Measurements from ENCODE around the gene SLC16A3. TPM values are rescaled to one million over a fixed set of nuclear protein-coding genes. Genes with fewer than 3 reads are reported as not detected.

Gene SLC16A3
- total and polyA plus RNA-seq, 2 donors (not counting 3 experiments of a cell fraction or from before 2014, with no cell fraction given) = 95.9 to 171 TPM

- no peaks in the 10 kb centered on the region for H3K4me1 ChIP-seq (ENCODE audit: control insufficient read depth, extremely low read depth, insufficient read depth, low read length)
- FAIRE-seq (peak; percentile 100), DNase-seq (ENCODE audit: low read depth, low spot score) (no peak)
- H2AFZ ChIP-seq (ENCODE audit: low read depth, low read length) = no peak overlapping the region
- H3K27ac ChIP-seq (ENCODE audit: insufficient read depth, low read depth, low read length) = no peak overlapping the region
- no peaks in the 10 kb centered on the region for H3K9me3 ChIP-seq (replicated peaks; ENCODE audit: control insufficient read depth, insufficient read depth, low read length)
- dilution Hi-C loops (cut with MboI; ENCODE audit: extremely low pct_ligation_motif_present, low sequenced_read_pairs) (no loop called here), intact Hi-C loops (cut with micrococcal nuclease) (no loop called here)
- no TSS peak for BruUV-seq (replicated peaks)
- ChIA-PET POLR2A (no interaction called here), CTCF (interaction anchor here (1.2 to 1.9 kb wide), 2 partner anchors 12 to 163 kb away, joined by 4 to 7 read pairs; no protein-coding TSS in a partner anchor)
- TF ChIP-seq FOS (IDR thresholded peaks at IDR 0.05; ENCODE audit: borderline replicate concordance, insufficient read depth, low read length) (no peak), GATA2 (IDR thresholded peaks at IDR 0.05; ENCODE audit: insufficient read depth, insufficient read length, low read depth, low read length) (no peak), EZH2 (IDR thresholded peaks at IDR 0.05; ENCODE audit: borderline replicate concordance, low read depth, low read length, severe bottlenecking) (no peak), JUN (IDR thresholded peaks at IDR 0.05; ENCODE audit: borderline replicate concordance, insufficient read depth, insufficient read length, low read depth) (no peak), POLR2AphosphoS5 (IDR thresholded peaks at IDR 0.05; ENCODE audit: insufficient read depth, low read depth, low read length) (no peak), MYC (IDR thresholded peaks at IDR 0.05; ENCODE audit: low read depth, low read length) (no peak), POLR2A (IDR thresholded peaks at IDR 0.05; ENCODE audit: low read depth, low read length) (no peak)
- TF ChIP-seq, protein P1, sequence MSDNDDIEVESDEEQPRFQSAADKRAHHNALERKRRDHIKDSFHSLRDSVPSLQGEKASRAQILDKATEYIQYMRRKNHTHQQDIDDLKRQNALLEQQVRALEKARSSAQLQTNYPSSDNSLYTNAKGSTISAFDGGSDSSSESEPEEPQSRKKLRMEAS (IDR thresholded peaks at IDR 0.05; ENCODE audit: insufficient read depth, insufficient read length) = no peak
- TF ChIP-seq, protein P2, sequence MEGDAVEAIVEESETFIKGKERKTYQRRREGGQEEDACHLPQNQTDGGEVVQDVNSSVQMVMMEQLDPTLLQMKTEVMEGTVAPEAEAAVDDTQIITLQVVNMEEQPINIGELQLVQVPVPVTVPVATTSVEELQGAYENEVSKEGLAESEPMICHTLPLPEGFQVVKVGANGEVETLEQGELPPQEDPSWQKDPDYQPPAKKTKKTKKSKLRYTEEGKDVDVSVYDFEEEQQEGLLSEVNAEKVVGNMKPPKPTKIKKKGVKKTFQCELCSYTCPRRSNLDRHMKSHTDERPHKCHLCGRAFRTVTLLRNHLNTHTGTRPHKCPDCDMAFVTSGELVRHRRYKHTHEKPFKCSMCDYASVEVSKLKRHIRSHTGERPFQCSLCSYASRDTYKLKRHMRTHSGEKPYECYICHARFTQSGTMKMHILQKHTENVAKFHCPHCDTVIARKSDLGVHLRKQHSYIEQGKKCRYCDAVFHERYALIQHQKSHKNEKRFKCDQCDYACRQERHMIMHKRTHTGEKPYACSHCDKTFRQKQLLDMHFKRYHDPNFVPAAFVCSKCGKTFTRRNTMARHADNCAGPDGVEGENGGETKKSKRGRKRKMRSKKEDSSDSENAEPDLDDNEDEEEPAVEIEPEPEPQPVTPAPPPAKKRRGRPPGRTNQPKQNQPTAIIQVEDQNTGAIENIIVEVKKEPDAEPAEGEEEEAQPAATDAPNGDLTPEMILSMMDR (IDR thresholded peaks at IDR 0.05; ENCODE audit: extremely low read depth in 1 of 2, insufficient read depth in 1 of 2, low read depth in 1 of 2, low read length in 2 of 2) = no peak
- no peak overlapping the region for H3K4me3 ChIP-seq (replicated peaks in 1 of 3; ENCODE audit: insufficient read depth in 1 of 3, low read depth in 1 of 3, low read length in 3 of 3)
- no peaks in the 10 kb centered on the region for H4K20me1 ChIP-seq (replicated peaks; ENCODE audit: control insufficient read depth, extremely low read depth, insufficient read depth, low read length)
- H3K27me3 ChIP-seq (ENCODE audit: control insufficient read depth in 2 of 2, insufficient read depth in 2 of 2, low read length in 2 of 2) = no peaks in the 10 kb centered on the region
- H3K9ac ChIP-seq (replicated peaks; ENCODE audit: extremely low read depth, insufficient read depth, low read length) = no peak overlapping the region
- H3K9me1 ChIP-seq (replicated peaks; ENCODE audit: control insufficient read depth, extremely low read depth, insufficient read depth, low read length) = no peaks in the 10 kb centered on the region
- no peak overlapping the region for H3K4me2 ChIP-seq (ENCODE audit: insufficient read depth, low read length)
- H3K36me3 ChIP-seq (ENCODE audit: control insufficient read depth in 2 of 2, extremely low read depth in 1 of 2, insufficient read depth in 2 of 2, low read length in 2 of 2) = peaks cover 0 to 9% of the 10 kb centered on the region in 2 experiments
- H3K79me2 ChIP-seq (ENCODE audit: control insufficient read depth, insufficient read depth, low read length) = no peaks in the 10 kb centered on the region
Observed at GRCh38 chr17:82193520-82194220, 35.2 kb upstream of the SLC16A3 start.
